OCI-LY7 (cell line): Measurements from ENCODE around the gene FNDC3B.

Experiments used
- CTCF ChIP-seq: fragments of 200-600 bp; sonication (generic); conservative IDR thresholded peaks from 2 replicates; pipeline ENCODE4 v1.5.1; 2014; ENCODE audit warnings: mild to moderate bottlenecking, antibody characterized with exemption, low read length, moderate library complexity, mixed read lengths
- EZH2phosphoT487 ChIP-seq: fragments of 200-600 bp; sonication (generic); IDR thresholded peaks from 2 replicates; pipeline ENCODE4 v1.6.1; 2018; ENCODE audit warnings: low read depth, borderline replicate concordance, mild to moderate bottlenecking, mixed run types, antibody characterized with exemption, low read length, moderate library complexity, mixed read lengths

- no peak for TF ChIP-seq CTCF
- TF ChIP-seq EZH2phosphoT487, result no peak
Observed at GRCh38 chr3:172334671-172335207, 295.4 kb downstream of the FNDC3B start.
